Epithelial cell of esophagus (primary cell): ENCODE results near the gene CCDC158.
A peak's percentile ranks its signal among the peaks of the same experiment; 100 is the strongest.

Source experiments
- DNase-seq: peaks from one replicate; pipeline ENCODE4 v3.0.0; 2010; ENCODE audit warnings: low read depth
- H3K4me3 ChIP-seq: 2 replicates; pipeline ENCODE4 v1.5.1; 2011; ENCODE audit warnings: mild to moderate bottlenecking, low read length, control low read depth
- CTCF ChIP-seq: IDR thresholded peaks from 2 replicates; pipeline ENCODE4 v1.5.1; 2011; ENCODE audit warnings: low read depth, mild to moderate bottlenecking, low read length, control low read depth, inconsistent platforms; ENCODE audit not compliant: insufficient read depth; ENCODE audit errors: missing control alignments

The CCDC158 gene

GRCh38 chr4:76306882-76307659 is 113.9 kb downstream of the CCDC158 start:
- TF ChIP-seq CTCF, result peak; percentile 36
- peak; percentile 66 for DNase-seq
- H3K4me3 ChIP-seq, result peak overlapping the region; percentile 78

GRCh38 chr4:76305971-76306881 is 114.7 kb downstream of the CCDC158 start, which contains the start of gene STBD1:
STBD1 (plus strand) TSS chr4:76306733; CDS start chr4:76306770, 37 bp downstream.
- peak within 1 kb of the TSS; percentile 78 for H3K4me3 ChIP-seq
- no peak for TF ChIP-seq CTCF
- peak; percentile 62 for DNase-seq

- no peak for DNase-seq
- no peak for TF ChIP-seq CTCF
- peak overlapping the region; percentile 78 for H3K4me3 ChIP-seq
Measured at GRCh38 chr4:76305033-76305687, 115.8 kb downstream of the CCDC158 start.

- peak; percentile 8 for DNase-seq
- H3K4me3 ChIP-seq, result no peak overlapping the region
- no peak for TF ChIP-seq CTCF
Measured at GRCh38 chr4:76302826-76303438, 118.0 kb downstream of the CCDC158 start.

- DNase-seq, result no peak
- no peak for TF ChIP-seq CTCF
- H3K4me3 ChIP-seq, result no peak overlapping the region
Measured at GRCh38 chr4:76301775-76302162, 119.2 kb downstream of the CCDC158 start.

- DNase-seq, result peak; percentile 89
- H3K4me3 ChIP-seq, result no peak overlapping the region
- TF ChIP-seq CTCF, result no peak
Measured at GRCh38 chr4:76301068-76301774, 119.7 kb downstream of the CCDC158 start.
